NCI-H146 (cell line): ENCODE measurements around the gene KCNQ1OT1.

Source experiments
- DNase-seq: peaks from one replicate; lab custom pipeline; 2025; lab: John Stamatoyannopoulos, UW

Gene KCNQ1OT1

DNA sequence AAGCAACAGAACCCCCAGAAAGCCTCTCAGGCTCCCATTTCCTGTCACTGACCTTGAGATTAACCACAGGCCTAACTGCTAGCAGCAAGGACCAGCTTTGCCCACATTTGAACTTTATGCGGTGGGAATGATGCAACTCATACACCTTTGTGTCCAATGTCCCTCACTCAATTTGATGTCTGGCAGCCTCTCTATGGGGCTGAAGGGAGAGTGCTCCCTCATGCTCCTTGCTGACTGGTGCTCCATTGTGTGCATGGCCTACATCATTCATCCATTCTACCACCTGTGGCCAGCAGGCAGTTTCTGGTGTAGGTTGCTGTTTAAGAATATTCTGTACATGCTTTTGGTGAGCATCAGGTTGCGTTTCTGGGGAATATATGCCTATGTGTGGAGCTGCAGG is 31.9 kb downstream of the KCNQ1OT1 start:
- no peak for DNase-seq

DNA sequence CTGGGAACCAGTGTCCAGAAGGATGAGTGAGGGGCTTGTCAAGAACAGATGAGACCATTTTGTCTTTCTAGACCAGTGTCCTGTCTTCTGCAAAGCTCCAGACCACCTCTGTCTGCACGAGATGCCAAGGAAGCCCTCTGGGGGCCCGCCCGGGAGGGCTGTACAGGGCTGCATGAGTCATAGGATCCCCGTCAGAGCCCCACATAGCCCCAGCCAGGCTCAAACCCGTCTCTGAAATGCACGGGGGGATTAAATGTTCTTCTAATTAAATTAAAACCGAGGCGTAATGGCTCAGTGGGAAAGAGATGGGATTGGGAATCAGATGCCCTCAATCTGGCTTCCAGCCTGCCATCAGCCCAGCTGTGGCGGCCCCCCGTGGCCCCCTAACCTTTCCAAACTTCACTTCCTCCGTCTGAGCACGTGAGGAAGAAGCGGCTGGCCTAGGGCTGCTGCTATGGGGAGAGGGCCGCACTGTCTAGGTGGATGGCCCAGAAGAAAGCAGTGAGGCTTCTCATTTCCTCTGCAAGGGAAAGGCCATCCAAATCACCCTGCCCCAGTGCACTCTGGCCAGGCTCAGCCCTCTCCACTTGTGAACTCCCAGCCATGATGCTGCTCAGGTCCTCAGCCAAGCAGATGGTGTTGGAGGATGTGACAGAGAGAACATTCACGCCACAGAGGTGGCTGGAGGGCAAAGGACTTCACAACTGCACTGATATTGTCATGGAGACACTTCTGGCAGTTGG is 32.8 kb downstream of the KCNQ1OT1 start:
- no peak for DNase-seq

GRCh38 chr11:2666401-2666741 is 33.4 kb downstream of the KCNQ1OT1 start:
- DNase-seq = no peak

DNA sequence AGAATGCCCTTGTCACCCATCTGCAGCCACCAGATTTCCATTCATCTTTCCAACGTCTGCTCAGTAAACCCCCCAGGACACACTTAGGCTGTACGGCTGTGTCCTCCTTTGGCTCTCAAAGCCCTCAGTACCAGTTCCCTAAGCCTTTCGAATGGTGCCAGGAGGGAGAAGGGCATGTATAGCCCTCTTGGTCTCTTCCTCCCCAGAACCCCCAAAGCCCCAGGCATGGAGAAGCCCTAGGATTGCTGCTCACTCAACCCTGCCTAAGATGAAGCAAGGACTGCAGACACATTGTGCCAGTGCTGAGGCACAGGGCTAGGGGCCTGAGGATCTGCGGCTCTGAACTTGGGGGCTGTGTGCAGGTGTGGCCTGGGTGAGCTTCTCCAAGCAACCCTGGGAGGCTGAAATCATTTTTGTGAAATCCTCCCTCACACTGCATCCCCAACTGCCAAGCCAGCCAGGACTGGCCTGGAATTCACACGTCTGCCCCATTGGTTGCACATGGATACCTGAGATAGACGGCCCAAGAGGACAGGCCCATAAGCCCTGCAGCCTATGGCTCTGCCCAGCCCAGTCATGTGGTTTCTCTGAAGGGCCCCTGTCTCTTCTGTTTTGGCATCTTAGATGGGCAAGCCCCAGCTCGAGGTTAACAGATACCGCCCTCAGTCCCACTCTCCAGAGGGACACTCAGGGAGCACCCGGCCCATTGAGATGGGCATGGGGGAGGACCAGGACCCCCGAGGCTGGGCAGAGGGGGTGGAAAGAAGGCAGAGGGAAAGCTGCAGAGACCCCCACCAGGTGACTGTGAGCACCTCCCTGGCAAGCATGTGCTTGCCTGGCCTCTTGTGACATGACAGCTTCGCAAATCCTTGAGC is 34.0 kb downstream of the KCNQ1OT1 start:
- DNase-seq = no peak

DNA sequence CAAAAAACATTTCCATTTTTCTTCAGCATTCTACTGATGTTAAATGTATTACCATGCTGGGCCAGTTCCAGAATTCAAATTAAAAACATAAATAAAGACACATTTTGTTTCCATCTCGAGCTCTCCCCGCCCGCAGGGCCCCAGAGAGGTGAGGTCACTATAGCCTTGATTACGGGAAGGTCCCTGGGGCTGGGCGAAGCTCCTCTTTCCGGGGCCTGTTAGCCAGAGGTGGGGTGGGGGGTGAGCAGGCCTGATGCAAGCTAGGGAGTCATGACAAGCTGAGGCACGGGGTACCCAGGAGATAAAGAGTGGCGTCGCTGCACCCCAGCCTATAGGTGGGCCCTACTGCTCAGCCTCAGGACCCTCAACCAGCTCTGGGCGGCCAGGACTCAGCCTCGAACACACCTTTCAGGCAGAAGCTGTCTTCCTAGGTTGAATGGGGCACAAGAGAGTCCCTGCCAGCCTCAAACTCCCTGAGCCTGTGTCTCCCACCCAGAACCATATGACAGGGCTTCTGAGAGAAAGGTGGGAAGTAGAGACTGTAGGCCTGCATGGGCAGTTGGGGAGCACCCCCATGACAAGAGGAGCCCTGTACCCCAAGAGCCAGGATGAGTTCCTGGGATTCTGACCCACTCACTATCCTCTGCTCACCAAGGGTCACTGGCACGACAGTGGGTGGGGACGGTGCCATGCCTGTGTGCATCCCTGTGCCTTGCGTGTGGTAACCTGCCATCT is 34.8 kb downstream of the KCNQ1OT1 start:
- DNase-seq = no peak

DNA sequence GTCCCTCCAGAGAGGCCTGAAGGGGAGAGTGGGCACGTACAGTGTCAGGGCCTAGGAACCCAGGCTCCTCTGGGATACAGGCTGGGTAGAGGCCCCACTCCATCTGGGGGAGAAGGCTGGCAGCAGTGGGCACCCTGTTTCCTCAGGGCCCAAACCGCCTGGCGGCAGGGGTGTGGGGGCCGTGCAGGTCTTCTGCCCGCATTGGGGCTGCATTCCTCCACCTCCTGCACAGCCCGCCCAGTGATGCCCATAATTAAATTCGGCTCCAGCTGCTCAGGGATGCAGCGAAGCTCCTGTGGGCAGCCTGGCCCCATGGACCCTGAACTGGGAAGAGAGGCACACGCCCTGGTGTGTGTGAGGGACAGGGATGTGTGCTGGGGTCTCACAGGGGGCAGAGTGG is 35.4 kb downstream of the KCNQ1OT1 start:
- no peak for DNase-seq

- no peak for DNase-seq
These were observed 35.9 kb downstream of the KCNQ1OT1 start for GRCh38 chr11:2663915-2664314.

- DNase-seq = no peak
These were observed 36.3 kb downstream of the KCNQ1OT1 start for GRCh38 chr11:2663506-2663905.

DNA sequence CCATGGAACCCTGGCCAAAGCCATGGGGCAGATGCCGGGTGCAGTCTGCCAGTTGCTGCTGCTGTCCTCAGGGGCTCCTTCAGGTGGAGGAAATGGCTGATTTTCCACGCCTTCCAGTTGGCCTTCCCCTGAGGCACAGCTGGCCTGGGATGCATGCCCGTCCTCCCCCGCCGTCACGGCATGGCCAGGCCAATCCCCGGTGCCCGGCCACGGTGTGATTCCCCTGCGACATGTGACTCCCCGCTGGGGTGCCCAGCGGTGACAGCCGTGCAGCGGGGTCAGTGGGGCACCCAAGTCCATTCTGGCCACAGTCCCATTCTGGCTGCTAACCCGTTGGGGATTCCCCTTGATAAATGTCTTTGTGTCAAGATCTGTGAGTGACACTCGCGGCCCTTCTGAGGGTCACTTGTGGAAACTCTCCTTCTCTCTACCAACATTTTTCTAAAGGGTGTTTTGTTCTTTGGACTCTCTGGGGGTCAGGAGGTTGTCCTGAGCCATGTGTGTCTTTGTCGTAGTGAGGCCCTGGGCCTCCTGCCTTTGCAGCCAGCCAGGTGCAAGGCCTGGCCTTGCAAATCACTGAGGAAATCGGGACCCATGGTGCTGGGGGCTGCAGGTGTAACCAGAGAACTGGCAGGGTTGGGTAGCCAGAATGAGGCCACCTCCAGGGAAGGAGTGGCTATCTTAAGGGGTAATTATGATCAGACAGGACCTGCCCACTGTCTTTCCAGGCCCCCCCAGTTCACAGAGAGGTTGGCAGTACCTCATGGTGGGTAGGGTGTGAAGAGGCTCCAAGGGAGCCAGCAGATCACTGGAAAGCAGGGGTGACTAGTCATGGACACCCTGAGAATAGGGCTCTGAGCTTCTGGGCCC is 37.1 kb downstream of the KCNQ1OT1 start:
- no peak for DNase-seq

DNA sequence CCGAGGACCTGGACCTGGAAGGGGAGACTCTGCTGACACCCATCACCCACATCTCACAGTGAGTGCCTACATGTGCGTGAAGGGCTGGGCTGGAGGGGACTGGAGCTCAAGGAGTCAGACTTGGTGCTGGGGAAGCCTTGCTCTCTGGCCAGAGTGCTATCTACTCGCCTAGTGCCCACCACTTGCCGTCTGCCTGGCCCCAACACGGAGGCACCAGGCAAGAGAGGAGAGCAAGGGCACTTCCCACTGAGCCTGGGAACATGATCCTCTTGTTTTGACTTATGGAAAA is 37.8 kb downstream of the KCNQ1OT1 start:
- DNase-seq = no peak

- DNase-seq = no peak
These were observed 38.4 kb downstream of the KCNQ1OT1 start for GRCh38 chr11:2661173-2662023.

GRCh38 chr11:2660357-2660939 is 39.3 kb downstream of the KCNQ1OT1 start:
- DNase-seq = no peak

DNA sequence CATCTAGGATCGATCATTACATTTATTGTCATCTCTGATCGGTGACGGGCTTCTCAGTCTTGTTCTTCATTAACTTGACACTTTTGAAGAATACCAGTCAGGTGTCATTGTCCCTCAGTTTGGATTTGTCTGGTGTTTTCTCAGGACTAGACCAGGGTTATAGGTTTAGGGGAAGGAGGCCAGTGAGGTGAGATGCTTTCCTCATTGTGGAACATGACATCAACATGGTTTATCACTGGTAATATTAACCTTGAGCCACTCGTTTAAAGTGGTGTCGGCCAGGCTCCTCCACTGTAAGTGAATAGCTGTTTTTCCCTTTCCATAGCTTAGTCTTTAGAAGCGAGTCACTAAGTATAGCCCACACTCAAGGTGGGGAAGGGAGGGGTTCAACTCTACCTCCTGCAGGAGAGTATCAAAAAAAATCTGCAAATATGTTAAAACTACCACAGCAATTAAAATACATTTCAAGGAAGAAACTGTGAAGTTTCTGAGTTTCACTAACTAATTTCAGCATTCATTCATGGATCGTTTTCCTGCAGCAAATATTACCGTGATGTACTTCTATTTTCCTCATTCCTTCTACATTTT is 42.0 kb downstream of the KCNQ1OT1 start:
- no peak for DNase-seq

DNA sequence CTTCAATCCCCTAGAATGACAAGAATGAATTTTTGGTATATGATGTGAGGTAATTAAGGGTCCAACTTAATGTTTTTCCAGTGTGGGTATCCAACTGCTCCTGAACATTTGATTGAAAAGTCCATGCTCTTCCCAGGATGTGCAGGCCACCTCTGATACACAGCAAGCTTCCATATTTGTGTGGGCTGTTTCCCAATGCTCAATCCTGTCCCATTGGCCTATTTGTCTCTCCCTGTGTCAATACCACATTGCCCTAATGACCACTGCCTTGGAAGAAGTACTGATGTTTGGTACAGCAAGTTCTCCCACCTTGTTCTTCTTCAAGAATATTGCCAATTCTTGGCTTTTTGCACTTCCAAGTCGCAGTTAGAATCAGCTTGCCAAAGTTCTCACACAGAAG is 42.9 kb downstream of the KCNQ1OT1 start:
- DNase-seq = no peak

GRCh38 chr11:2655834-2656622 is 43.8 kb downstream of the KCNQ1OT1 start:
- no peak for DNase-seq

- DNase-seq = no peak
These were observed 44.6 kb downstream of the KCNQ1OT1 start for GRCh38 chr11:2655016-2655719.

DNA sequence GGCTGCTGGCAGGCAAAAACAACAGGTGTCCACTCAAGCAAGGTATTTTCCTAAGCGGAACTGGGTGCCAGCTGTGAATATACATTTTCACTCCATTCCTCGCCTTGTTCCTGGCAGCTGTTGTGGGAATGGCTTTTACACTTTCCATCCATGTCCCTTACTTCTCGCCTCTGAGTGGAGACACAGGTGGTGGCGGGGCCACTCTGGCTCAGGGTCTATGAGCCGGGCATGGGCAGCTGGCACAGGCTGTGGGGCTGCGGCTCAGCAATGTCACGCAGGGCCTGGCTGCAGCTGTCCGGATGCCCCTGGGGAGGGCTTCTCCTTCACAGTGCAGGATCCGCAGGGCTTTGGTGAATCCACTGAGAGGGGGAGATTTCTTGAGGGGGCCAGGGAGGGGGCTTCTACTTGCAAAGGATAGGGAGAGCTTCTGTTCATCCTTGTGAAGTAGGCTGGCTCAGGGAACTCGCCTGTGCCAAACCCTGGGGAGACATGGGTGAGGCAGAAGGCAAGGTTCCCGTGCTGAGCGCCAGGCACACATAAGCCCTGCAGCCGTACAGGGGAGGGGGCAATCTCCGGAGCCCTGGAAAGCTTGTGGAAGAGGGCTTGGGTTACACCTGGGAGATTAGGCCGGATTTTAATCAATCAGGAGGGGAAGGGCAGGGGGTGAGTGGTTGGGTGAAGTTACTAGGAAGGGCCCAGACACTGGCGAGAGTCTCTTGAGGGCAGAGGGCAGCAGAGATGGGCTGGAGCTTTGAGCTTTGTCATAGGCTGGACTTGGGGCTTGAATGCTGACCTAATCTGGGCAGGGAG is 45.7 kb downstream of the KCNQ1OT1 start:
- DNase-seq = no peak

DNA sequence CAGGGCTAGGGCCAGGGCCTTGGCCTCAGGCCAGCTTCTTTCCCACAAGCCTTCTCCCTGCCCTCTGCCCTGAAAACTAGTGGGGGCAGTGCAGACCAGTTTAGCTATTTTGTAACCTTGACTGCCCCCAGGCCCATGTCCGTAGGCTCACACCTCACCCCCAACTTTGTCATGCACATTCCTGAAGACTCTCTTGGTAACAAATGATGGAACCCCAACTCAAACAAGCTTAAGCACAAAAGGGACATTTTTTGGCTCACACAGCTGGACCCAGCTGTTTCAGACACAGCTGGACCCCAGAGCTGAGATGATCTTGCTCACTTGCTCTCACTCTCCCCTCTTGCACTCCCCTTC is 46.6 kb downstream of the KCNQ1OT1 start:
- DNase-seq = no peak
